WI38 (cell line): ENCODE measurements around the gene CDKN2C.
A peak's percentile ranks its signal among the peaks of the same experiment; 100 is the strongest.

ENCODE experiments used
- H3K4me3 ChIP-seq: 2 replicates; pipeline ENCODE4 v1.5.1; 2011; ENCODE audit warnings: low read depth, mild to moderate bottlenecking, control low read depth, low read length
- CTCF ChIP-seq: IDR thresholded peaks from 2 replicates; pipeline ENCODE4 v1.5.1; 2012; ENCODE audit warnings: low read depth, mild to moderate bottlenecking, control low read depth, low read length

The CDKN2C gene

DNA sequence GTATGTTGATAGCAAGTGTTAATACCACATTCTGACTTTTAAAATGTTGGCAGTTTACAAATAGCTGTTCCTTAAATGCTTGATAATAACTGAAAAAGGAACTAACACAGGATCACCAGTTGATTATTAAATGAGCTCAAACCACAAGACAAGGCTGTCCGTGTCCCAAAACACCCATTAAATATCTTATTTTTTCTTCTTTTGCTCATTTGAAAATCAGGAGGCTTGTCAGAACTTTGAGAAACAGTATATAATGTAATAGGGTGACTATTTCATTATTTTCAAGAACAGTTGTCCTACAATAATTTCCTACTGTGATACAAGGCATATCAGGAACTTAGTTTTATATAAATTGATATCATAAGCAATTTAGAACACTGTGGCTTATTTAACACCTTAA, 2.7 kb downstream of the CDKN2C start:
- TF ChIP-seq CTCF = no peak
- no peak overlapping the region for H3K4me3 ChIP-seq

GRCh38 chr1:50973255-50973654, 3.2 kb downstream of the CDKN2C start:
- no peak for TF ChIP-seq CTCF
- no peak overlapping the region for H3K4me3 ChIP-seq

GRCh38 chr1:50973875-50974617, 4.0 kb downstream of the CDKN2C start:
- TF ChIP-seq CTCF = no peak
- H3K4me3 ChIP-seq = no peak overlapping the region

- no peak for TF ChIP-seq CTCF
- no peak overlapping the region for H3K4me3 ChIP-seq
Observed at GRCh38 chr1:50974618-50974935, 4.5 kb downstream of the CDKN2C start.

DNA sequence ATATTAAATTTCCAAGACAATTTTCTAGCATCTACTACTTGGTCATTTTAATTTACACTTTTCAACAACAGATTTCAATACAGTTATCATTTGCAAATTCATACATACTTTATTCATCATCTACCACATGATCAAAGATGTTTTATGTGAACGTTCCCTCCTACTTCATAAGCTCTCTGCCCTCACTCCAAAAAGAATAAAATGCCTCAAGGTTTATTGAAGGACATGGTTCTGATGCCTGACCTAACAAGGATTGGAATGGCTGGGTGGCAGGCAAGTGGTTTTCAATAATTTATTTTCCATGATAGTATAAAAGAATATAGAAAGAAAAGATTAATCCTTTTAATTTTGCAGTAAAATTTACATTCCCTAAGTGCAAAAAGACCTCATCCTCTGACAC, 5.4 kb downstream of the CDKN2C start:
- no peak overlapping the region for H3K4me3 ChIP-seq
- no peak for TF ChIP-seq CTCF

DNA sequence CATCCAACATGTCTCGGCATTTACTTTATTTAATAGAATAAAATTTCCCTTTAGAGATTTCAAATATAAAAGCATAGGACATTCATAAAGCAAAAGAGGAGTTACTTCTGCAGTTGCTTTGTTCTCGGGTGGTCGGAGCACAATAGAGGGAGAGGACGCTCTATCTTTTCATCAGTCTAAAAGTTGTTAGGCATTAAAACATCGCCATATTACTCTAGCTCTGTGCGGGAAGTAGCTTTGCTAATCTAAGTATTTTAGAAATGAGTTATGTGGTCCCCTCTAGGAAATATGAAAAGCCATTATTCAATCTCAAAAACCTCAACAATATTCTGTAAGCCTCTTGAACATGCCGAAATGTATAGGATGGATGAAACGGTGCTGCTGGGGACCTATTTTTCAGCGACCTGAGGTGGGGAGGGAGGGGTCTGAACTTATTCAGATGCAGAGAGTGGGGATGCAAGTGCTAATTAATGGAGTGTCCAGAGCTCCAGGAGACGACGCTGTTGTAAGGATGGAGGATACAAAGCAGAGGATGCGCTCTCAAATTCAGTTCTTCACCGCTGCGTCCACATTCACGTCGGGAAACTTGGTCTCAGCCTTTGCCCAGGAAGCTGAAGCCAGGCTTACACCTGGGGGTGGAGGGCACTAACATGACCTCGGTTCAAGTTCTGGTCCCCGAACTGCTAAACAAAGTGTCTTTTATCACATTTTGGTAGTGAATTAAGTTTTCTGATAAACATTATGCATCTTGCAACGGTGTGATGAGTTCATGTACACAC, 6.3 kb downstream of the CDKN2C start:
- TF ChIP-seq CTCF = no peak
- H3K4me3 ChIP-seq = peak overlapping the region; percentile 80

DNA sequence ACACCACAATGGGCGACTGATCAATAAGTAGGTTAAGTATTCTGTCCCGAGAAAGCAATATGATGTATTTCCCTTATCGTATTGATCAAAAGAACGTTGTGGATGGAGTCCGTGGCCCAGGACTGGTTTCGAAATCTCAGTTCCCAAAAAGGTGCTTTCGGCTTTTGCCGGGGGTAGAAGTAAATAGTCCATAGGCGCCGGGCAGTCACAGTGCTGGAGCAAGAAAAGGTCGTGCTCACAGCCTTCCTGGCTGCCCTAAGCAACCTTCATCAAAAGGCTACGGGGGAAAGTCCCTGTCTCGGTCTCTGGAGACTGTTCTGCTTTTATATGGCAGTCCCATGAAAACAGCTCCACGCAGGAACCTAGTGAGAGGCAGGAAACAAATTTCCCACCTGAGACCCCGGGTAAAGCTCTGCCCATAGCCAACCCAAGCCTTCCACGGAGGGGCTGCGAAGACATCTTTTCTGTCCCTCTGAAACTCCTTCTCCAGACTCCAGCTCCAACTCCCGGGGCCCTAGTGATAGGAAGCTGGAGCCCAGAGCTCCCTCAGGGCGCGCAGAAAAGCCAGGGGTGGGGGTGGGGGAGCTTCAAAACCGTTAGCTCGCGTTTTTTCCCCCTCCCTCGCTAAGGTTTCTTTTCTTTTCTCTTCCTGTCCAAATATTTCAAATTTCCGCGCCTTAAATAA, 7.0 kb downstream of the CDKN2C start:
- no peak for TF ChIP-seq CTCF
- H3K4me3 ChIP-seq = peak overlapping the region; percentile 80
